A204.1 (cell line): ENCODE data around the gene SPPL3.
A peak's percentile ranks its signal among the peaks of the same experiment; 100 is the strongest.
"Not testable (repeated sequence)": the region's sequence is repeated elsewhere in the genome, so short reads cannot be mapped to it uniquely, and the experiment has no call there.

Experiments
- FAIRE-seq: peaks from 2 replicates; lab custom pipeline; 2012; peaks lifted over from hg19 to GRCh38; lab: Jason Lieb, UNC

The SPPL3 gene

GRCh38 chr12:120817559-120818330 lies 86.4 kb downstream of the SPPL3 start:
- FAIRE-seq = no peak

GRCh38 chr12:120816363-120816762 lies 87.8 kb downstream of the SPPL3 start:
- FAIRE-seq = peak; percentile 19

GRCh38 chr12:120814903-120815429 lies 89.2 kb downstream of the SPPL3 start:
- FAIRE-seq = no peak

GRCh38 chr12:120814203-120814902 lies 89.8 kb downstream of the SPPL3 start:
- FAIRE-seq = no peak

- no peak for FAIRE-seq
Measured at GRCh38 chr12:120813588-120814153, 90.5 kb downstream of the SPPL3 start.

- FAIRE-seq = no peak
Measured at GRCh38 chr12:120810021-120810420, 94.1 kb downstream of the SPPL3 start.

GRCh38 chr12:120804428-120804827 lies 99.7 kb downstream of the SPPL3 start:
- no peak for FAIRE-seq

- no peak for FAIRE-seq
Measured at GRCh38 chr12:120801146-120801545, 103.0 kb downstream of the SPPL3 start.

- FAIRE-seq = no peak
Measured at GRCh38 chr12:120800665-120801064, 103.5 kb downstream of the SPPL3 start.

- FAIRE-seq = no peak
Measured at GRCh38 chr12:120799243-120800045, 104.7 kb downstream of the SPPL3 start.

- FAIRE-seq = no peak
Measured at GRCh38 chr12:120798696-120799095, 105.5 kb downstream of the SPPL3 start.

GRCh38 chr12:120797677-120798642 lies 106.2 kb downstream of the SPPL3 start:
- FAIRE-seq = no peak

- FAIRE-seq = no peak
Measured at GRCh38 chr12:120795441-120796178, 108.5 kb downstream of the SPPL3 start.

GRCh38 chr12:120793357-120793756 lies 110.8 kb downstream of the SPPL3 start:
- FAIRE-seq = no peak

GRCh38 chr12:120792456-120792855 lies 111.7 kb downstream of the SPPL3 start:
- not testable (repeated sequence) for FAIRE-seq

- FAIRE-seq = no peak
Measured at GRCh38 chr12:120791669-120792176, 112.4 kb downstream of the SPPL3 start.

GRCh38 chr12:120790114-120790513 lies 114.0 kb downstream of the SPPL3 start:
- no peak for FAIRE-seq

GRCh38 chr12:120787889-120788288 lies 116.3 kb downstream of the SPPL3 start:
- FAIRE-seq = no peak

GRCh38 chr12:120784804-120785203 lies 119.4 kb downstream of the SPPL3 start:
- no peak for FAIRE-seq

GRCh38 chr12:120783197-120783596 lies 121.0 kb downstream of the SPPL3 start:
- no peak for FAIRE-seq
